HUES6 (cell line): Measurements from ENCODE around the gene NBPF1.
"Not testable (repeated sequence)": the region's sequence is repeated elsewhere in the genome, so short reads cannot be mapped to it uniquely, and the experiment has no call there.

Experiments
- H3K27ac ChIP-seq: 2 replicates; pipeline ENCODE4 v1.7.0; 2013; ENCODE audit warnings: low read depth, mild to moderate bottlenecking, low read length, inconsistent platforms
- H3K27me3 ChIP-seq: 2 replicates; pipeline ENCODE4 v1.6.1; 2013; ENCODE audit warnings: low read length; ENCODE audit not compliant: control insufficient read depth, insufficient read depth
- H3K36me3 ChIP-seq: 2 replicates; pipeline ENCODE4 v1.6.1; 2013; ENCODE audit warnings: low read length; ENCODE audit not compliant: control insufficient read depth, insufficient read depth
- H3K4me1 ChIP-seq: 2 replicates; pipeline ENCODE4 v1.6.1; 2013; ENCODE audit warnings: low read length; ENCODE audit not compliant: control insufficient read depth, insufficient read depth
- H3K4me3 ChIP-seq: 2 replicates; pipeline ENCODE4 v1.5.1; 2013; ENCODE audit warnings: low read depth, low read length
- H3K9ac ChIP-seq: one replicate; pipeline ENCODE4 v1.6.1; 2013; ENCODE audit warnings: mild to moderate bottlenecking, low read length
- H3K9me3 ChIP-seq: 2 replicates; pipeline ENCODE4 v1.6.1; 2013; ENCODE audit warnings: low read depth, low read length; ENCODE audit not compliant: control insufficient read depth, insufficient read depth

NBPF1 gene

GRCh38 chr1:16613185-16614147 lies at the start of gene NBPF1:
TSS of gene NBPF1 (minus strand) at chr1:16613564.
- Histone ChIP-seq H3K4me3 (peak within 1 kb of the TSS; percentile 76), H3K4me1 (peaks cover 13% of the 10 kb centered on the region), H3K27ac (no peak within 1 kb of the TSS), H3K36me3 (peaks cover 1% of the 10 kb centered on the region), H3K9me3 (no peaks in the 10 kb centered on the region), H3K27me3 (peaks cover 33% of the 10 kb centered on the region), H3K9ac (peak within 1 kb of the TSS; percentile 77)

DNA sequence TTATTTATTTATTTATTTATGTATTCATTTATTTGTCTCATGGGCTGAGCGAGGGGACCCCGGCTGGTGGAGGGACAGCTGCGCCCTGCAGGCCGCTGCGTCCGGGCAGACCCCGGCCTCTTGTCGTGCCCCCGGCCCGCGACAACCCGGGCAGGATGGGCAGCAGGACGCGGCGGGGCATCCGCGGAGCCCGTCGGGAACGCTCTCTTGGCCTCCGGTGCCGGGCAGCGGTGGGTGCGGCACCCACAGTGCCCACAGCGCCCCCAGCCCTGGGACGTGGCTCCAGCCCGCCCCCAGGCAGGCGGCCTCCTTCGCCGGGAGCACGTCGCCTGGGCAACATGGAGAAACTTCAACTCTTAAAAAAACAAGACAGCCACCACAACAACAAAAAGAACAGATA lies 44.9 kb upstream of the NBPF1 start:
- not testable (repeated sequence) for H3K9me3 ChIP-seq, H3K4me1 ChIP-seq, H3K27me3 ChIP-seq, H3K9ac ChIP-seq, H3K27ac ChIP-seq, H3K4me3 ChIP-seq, H3K36me3 ChIP-seq

DNA sequence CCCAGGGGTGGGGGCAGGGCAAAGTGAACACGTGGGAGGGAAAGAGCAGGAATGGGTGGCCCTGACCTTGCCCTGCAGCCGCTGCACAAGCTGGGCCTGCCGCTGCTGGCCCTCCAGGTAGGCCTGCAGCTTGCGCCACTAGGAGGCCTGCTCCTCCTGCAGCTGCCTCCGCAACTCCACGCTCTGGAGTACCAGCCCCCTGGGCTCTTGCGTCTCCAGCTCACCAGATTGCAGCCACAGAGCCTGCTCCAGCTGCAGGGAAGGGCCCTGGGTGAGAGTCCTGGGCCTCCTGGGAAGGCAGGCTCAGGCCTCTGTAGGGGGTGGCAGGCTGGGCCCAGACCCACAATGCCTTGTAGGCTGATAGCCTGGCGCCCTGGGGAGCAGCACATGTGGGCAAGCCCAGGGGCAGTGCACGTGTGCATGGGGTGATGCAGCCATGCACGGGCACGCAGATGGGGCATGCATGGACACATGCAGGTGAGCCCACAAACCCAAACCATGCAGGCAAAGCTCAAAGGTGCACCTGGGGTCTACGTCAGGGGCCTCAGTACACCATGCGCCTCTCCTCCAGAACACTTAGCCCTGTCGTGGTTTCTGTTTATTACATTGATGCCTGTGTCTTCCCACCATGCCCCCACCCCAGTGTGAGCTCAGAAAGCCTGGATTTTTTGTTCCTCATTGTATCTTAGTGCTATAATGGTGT lies 43.8 kb upstream of the NBPF1 start:
- not testable (repeated sequence) for H3K4me3 ChIP-seq, H3K4me1 ChIP-seq, H3K27me3 ChIP-seq, H3K36me3 ChIP-seq, H3K27ac ChIP-seq, H3K9ac ChIP-seq, H3K9me3 ChIP-seq

- H3K9me3 ChIP-seq, H3K4me1 ChIP-seq, H3K27ac ChIP-seq, H3K4me3 ChIP-seq, H3K9ac ChIP-seq, H3K36me3 ChIP-seq, H3K27me3 ChIP-seq: not testable (repeated sequence)
These were observed 43.2 kb upstream of the NBPF1 start for GRCh38 chr1:16656574-16656973.

GRCh38 chr1:16651560-16651959 lies 38.2 kb upstream of the NBPF1 start:
- not testable (repeated sequence) for H3K27ac ChIP-seq, H3K4me1 ChIP-seq, H3K4me3 ChIP-seq, H3K36me3 ChIP-seq, H3K9me3 ChIP-seq, H3K9ac ChIP-seq, H3K27me3 ChIP-seq

DNA sequence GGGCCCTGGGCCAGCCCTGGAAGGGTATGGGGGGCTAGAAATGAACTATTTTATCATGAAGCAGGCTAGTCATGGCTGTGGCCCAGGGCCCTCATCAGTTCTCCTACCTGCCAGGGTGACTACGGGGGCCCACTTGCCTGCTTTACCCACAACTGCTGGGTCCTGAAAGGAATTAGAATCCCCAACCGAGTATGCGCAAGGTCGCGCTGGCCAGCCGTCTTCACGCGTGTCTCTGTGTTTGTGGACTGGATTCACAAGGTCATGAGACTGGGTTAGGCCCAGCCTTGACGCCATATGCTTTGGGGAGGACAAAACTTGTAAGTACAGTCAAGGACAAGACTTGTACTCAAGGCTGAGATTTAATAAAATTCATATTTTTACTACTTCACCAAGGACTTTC lies 36.6 kb upstream of the NBPF1 start:
- not testable (repeated sequence) for H3K27me3 ChIP-seq, H3K9ac ChIP-seq, H3K9me3 ChIP-seq

GRCh38 chr1:16649390-16649789 lies 36.0 kb upstream of the NBPF1 start:
- not testable (repeated sequence) for H3K27me3 ChIP-seq, H3K4me3 ChIP-seq, H3K27ac ChIP-seq, H3K4me1 ChIP-seq, H3K9me3 ChIP-seq, H3K9ac ChIP-seq, H3K36me3 ChIP-seq

More for the DNA sequence above, 36.6 kb upstream of the NBPF1 start:
- H3K4me3 ChIP-seq, H3K36me3 ChIP-seq, H3K4me1 ChIP-seq, H3K27ac ChIP-seq: not testable (repeated sequence)

- H3K36me3 ChIP-seq, H3K4me3 ChIP-seq, H3K9ac ChIP-seq, H3K9me3 ChIP-seq, H3K27ac ChIP-seq, H3K27me3 ChIP-seq: not testable (repeated sequence)
- peaks cover 11% of the 10 kb centered on the region; the same call in 1 of the 2 replicates for H3K4me1 ChIP-seq
These were observed 35.4 kb upstream of the NBPF1 start for GRCh38 chr1:16648756-16649155.

DNA sequence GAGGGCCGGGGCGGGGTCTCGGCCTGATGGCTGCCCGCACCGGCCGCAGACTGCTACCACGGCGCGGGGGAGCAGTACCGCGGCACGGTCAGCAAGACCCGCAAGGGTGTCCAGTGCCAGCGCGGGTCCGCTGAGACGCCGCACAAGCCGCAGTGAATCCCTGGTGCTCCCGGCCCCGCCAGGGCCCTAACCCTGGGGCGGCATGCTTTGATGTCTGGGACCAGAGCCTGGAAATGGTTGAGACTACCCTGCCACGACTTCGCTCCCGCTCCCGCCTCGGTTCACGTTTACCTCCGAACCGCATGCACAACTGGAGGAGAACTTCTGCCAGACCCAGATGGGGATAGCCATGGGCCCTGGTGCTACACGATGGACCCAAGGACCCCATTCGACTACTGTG lies 34.9 kb upstream of the NBPF1 start:
- not testable (repeated sequence) for H3K9me3 ChIP-seq, H3K27me3 ChIP-seq, H3K4me3 ChIP-seq, H3K9ac ChIP-seq, H3K27ac ChIP-seq, H3K36me3 ChIP-seq
- peaks cover 14% of the 10 kb centered on the region; the same call in 1 of the 2 replicates for H3K4me1 ChIP-seq

DNA sequence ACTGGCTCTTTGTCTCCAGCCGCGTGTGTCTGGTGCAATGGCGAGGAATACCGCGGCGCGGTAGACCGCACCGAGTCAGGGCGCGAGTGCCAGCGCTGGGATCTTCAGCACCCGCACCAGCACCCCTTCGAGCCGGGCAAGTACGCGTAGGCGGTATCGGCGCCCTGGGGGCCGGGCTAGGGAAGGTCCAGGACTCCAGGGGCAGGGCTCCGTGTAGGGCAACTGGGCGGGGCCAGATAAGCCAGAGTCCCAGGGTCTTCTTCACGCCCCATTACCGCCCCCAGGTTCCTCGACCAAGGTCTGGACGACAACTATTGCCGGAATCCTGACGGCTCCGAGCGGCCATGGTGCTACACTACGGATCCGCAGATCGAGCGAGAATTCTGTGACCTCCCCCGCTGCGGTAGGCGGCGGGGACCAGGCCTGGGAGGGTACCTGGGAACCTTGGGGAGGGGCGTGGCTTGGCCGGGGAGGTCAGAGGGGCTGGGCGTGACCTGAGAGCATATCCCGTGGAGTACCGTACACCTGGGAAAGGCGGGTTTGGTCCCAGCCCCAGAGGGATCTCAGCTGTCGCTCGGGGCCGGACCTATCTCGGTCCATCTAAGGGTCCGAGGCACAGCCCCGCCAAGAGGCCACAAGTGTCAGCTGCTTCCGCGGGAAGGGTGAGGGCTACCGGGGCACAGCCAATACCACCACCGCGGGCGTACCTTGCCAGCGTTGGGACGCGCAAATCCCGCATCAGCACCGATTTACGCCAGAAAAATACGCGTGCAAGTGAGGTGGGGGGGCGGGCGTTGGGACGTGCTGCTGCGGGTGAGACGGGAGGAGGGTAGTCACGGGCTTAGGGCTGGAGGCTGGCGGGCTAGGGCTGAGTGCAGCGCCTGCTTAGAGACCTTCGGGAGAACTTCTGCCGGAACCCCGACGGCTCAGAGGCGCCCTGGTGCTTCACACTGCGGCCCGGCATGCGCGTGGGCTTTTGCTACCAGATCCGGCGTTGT lies 34.1 kb upstream of the NBPF1 start:
- not testable (repeated sequence) for H3K36me3 ChIP-seq, H3K27ac ChIP-seq, H3K9ac ChIP-seq, H3K27me3 ChIP-seq, H3K9me3 ChIP-seq
- Histone ChIP-seq H3K4me1 (peaks cover 14% of the 10 kb centered on the region; the same call in 1 of the 2 replicates), H3K4me3 (peak overlapping the region; percentile 48; the same call in 1 of the 2 replicates)
